ENCODE data around the gene LDB2. TPM values are rescaled to one million over a fixed set of nuclear protein-coding genes. Genes with fewer than 3 reads are reported as not detected.

LDB2 gene
- total and polyA plus RNA-seq, 3 donors from 2014 or later = 14.6 to 17.8 (median 15.7) TPM

GRCh38 chr4:16720761-16721160 lies 177.7 kb downstream of the LDB2 start:
- Histone ChIP-seq H3K9me3 (no peaks in the 10 kb centered on the region), H3K4me1 (no peaks in the 10 kb centered on the region), H3K27ac (no peak overlapping the region), H3K4me3 (no peak overlapping the region), H3K27me3 (no peaks in the 10 kb centered on the region), H3K36me3 (ENCODE audit: low read depth, missing control alignments) (no peaks in the 10 kb centered on the region)
- WGBS, 2 donors = 75 to 90% methylated on average over 2 of the region's 2 CpGs
- DNase-seq = no peak
- intact Hi-C loops (cut with DNase I; ENCODE audit: low total_unique reads) = no loop called here
- TF ChIP-seq CTCF (IDR thresholded peaks at IDR 0.05) = no peak
- no peak for TF ChIP-seq POLR2A (IDR thresholded peaks at IDR 0.05)

- H3K4me3 ChIP-seq = no peak overlapping the region
- no peaks in the 10 kb centered on the region for H3K27me3 ChIP-seq
- no peaks in the 10 kb centered on the region for H3K9me3 ChIP-seq
- no peak for TF ChIP-seq CTCF (IDR thresholded peaks at IDR 0.05)
- no peak for TF ChIP-seq POLR2A (IDR thresholded peaks at IDR 0.05)
- H3K36me3 ChIP-seq (ENCODE audit: low read depth, missing control alignments) = no peaks in the 10 kb centered on the region
- intact Hi-C loops (cut with DNase I; ENCODE audit: low total_unique reads) = no loop called here
- WGBS, 2 donors = 78 to 81% methylated on average over 6 of the region's 6 CpGs
- no peaks in the 10 kb centered on the region for H3K4me1 ChIP-seq
- no peak overlapping the region for H3K27ac ChIP-seq
- no peak for DNase-seq
Observed at GRCh38 chr4:16717266-16717970, 181.0 kb downstream of the LDB2 start.

DNA sequence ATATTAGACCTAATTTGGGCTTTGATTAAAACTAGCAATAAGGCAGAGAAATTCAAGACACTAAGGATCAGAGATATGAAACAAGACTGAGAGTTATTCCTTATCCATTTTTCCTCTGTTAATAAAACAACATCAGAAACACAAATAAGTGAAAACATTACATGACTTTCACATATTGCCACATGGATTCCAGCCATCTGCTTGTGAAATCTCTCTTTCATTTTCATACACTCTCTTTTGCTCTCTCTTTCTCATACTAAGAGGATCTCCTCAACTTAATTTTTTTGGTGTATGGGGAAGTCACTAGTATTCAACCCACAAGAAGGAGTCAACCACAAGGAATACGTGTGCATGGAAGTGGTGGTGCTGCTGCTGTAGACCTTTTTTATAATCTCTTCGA lies 183.0 kb downstream of the LDB2 start:
- no peak overlapping the region for H3K4me3 ChIP-seq
- no peak for DNase-seq
- no peaks in the 10 kb centered on the region for H3K9me3 ChIP-seq
- no peak for TF ChIP-seq CTCF (IDR thresholded peaks at IDR 0.05)
- no peak for TF ChIP-seq POLR2A (IDR thresholded peaks at IDR 0.05)
- 91 to 97% methylated on average over 2 of the region's 2 CpGs for WGBS, 2 donors
- H3K27ac ChIP-seq = no peak overlapping the region
- H3K27me3 ChIP-seq = no peaks in the 10 kb centered on the region
- intact Hi-C loops (cut with DNase I; ENCODE audit: low total_unique reads) = no loop called here
- no peaks in the 10 kb centered on the region for H3K36me3 ChIP-seq (ENCODE audit: low read depth, missing control alignments)
- no peaks in the 10 kb centered on the region for H3K4me1 ChIP-seq

- Histone ChIP-seq H3K27me3 (no peaks in the 10 kb centered on the region), H3K9me3 (no peaks in the 10 kb centered on the region), H3K36me3 (ENCODE audit: low read depth, missing control alignments) (no peaks in the 10 kb centered on the region), H3K27ac (no peak overlapping the region), H3K4me1 (no peaks in the 10 kb centered on the region), H3K4me3 (no peak overlapping the region)
- 64 to 69% methylated on average over 1 of the region's 1 CpG for WGBS, 2 donors
- intact Hi-C loops (cut with DNase I; ENCODE audit: low total_unique reads) = no loop called here
- TF ChIP-seq POLR2A (IDR thresholded peaks at IDR 0.05) = no peak
- no peak for DNase-seq
Observed at GRCh38 chr4:16714191-16714590, 184.3 kb downstream of the LDB2 start.

GRCh38 chr4:16713696-16714095 lies 184.7 kb downstream of the LDB2 start:
- TF ChIP-seq POLR2A (IDR thresholded peaks at IDR 0.05) (no peak), CTCF (IDR thresholded peaks at IDR 0.05) (no peak)
- H3K27me3 ChIP-seq = no peaks in the 10 kb centered on the region
- H3K27ac ChIP-seq = no peak overlapping the region
- H3K36me3 ChIP-seq (ENCODE audit: low read depth, missing control alignments) = no peaks in the 10 kb centered on the region
- 71 to 79% methylated on average over 3 of the region's 3 CpGs for WGBS, 2 donors
- H3K4me3 ChIP-seq = no peak overlapping the region
- intact Hi-C loops (cut with DNase I; ENCODE audit: low total_unique reads) = no loop called here
- no peaks in the 10 kb centered on the region for H3K9me3 ChIP-seq
- DNase-seq = no peak
- no peaks in the 10 kb centered on the region for H3K4me1 ChIP-seq
